SU-DHL-6 (cell line): Measurements from ENCODE around the gene COL18A1.

Experiments used
- H2AFZ ChIP-seq: fragments of 200-600 bp; sonication (generic); 2 replicates; pipeline ENCODE4 v1.6.1; 2014; ENCODE audit warnings: low read depth, mild to moderate bottlenecking, moderate library complexity, mixed read lengths, antibody characterized with exemption, low read length; ENCODE audit not compliant: severe bottlenecking
- H3F3A ChIP-seq: fragments of 200-600 bp; shearing (Covaris generic); 2 replicates; pipeline ENCODE4 v1.6.0; 2016; ENCODE audit warnings: antibody characterized with exemption, mild to moderate bottlenecking; ENCODE audit not compliant: insufficient read depth
- H3K27ac ChIP-seq: fragments of 200-600 bp; sonication (generic); 2 replicates; pipeline ENCODE4 v1.5.1; 2016; ENCODE audit warnings: low read depth, mild to moderate bottlenecking, low read length, moderate library complexity, mixed read lengths
- H3K27me3 ChIP-seq: fragments of 200-600 bp; sonication (generic), shearing (Covaris generic); 2 replicates; pipeline ENCODE4 v1.6.0; 2014; ENCODE audit warnings: mild to moderate bottlenecking, low read length
- H3K36me3 ChIP-seq: fragments of 200-600 bp; sonication (generic); 2 replicates; pipeline ENCODE4 v1.6.1; 2014; ENCODE audit warnings: mild to moderate bottlenecking, low read length, mixed read lengths
- H3K4me2 ChIP-seq: fragments of 300-600, 200-600 bp; shearing (Covaris generic), sonication (generic); 2 replicates; pipeline ENCODE4 v1.6.0; 2014; ENCODE audit warnings: low read length, low read depth, mild to moderate bottlenecking; ENCODE audit not compliant: poor library complexity, severe bottlenecking
- H3K4me3 ChIP-seq: fragments of 200-600 bp; sonication (generic); 2 replicates; pipeline ENCODE4 v1.5.1; 2014; ENCODE audit warnings: antibody characterized with exemption, low read length, mild to moderate bottlenecking, mixed read lengths; ENCODE audit not compliant: insufficient read depth, poor library complexity, severe bottlenecking
- H3K79me2 ChIP-seq: fragments of 200-600 bp; sonication (generic); 2 replicates; pipeline ENCODE4 v1.6.1; 2014; ENCODE audit warnings: mild to moderate bottlenecking, low read length, moderate library complexity; ENCODE audit not compliant: insufficient read depth
- H3K9ac ChIP-seq: fragments of 200-600 bp; sonication (generic); 2 replicates; pipeline ENCODE4 v1.7.0; 2014; ENCODE audit warnings: mild to moderate bottlenecking, low read length
- H3K9me2 ChIP-seq: fragments of 200-600 bp; sonication (generic); replicated peaks from 2 replicates; pipeline ENCODE4 v1.6.1; 2014; ENCODE audit warnings: low read length; ENCODE audit not compliant: insufficient read depth
- H3K9me3 ChIP-seq: fragments of 200-600 bp; sonication (generic); 2 replicates; pipeline ENCODE4 v1.6.1; 2014; ENCODE audit warnings: low read length, mixed read lengths; ENCODE audit not compliant: insufficient read depth
- H4K20me1 ChIP-seq: fragments of 200-600 bp; sonication (generic); 2 replicates; pipeline ENCODE4 v1.6.1; 2014; ENCODE audit warnings: low read depth, mild to moderate bottlenecking, antibody characterized with exemption, low read length, moderate library complexity, mixed read lengths
- CTCF ChIP-seq: fragments of 200-600 bp; sonication (generic); IDR thresholded peaks from one replicate; pipeline ENCODE4 v1.5.1; 2017; ENCODE audit warnings: antibody characterized with exemption, mild to moderate bottlenecking, low read length, moderate library complexity; ENCODE audit not compliant: insufficient read depth, poor library complexity, severe bottlenecking
- EZH2phosphoT487 ChIP-seq: fragments of 200-600 bp; sonication (generic), shearing (Covaris generic); conservative IDR thresholded peaks from 2 replicates; pipeline ENCODE4 v1.6.1; 2018; ENCODE audit warnings: mild to moderate bottlenecking, antibody characterized with exemption, low read length, moderate library complexity, mixed read lengths

The COL18A1 gene

DNA sequence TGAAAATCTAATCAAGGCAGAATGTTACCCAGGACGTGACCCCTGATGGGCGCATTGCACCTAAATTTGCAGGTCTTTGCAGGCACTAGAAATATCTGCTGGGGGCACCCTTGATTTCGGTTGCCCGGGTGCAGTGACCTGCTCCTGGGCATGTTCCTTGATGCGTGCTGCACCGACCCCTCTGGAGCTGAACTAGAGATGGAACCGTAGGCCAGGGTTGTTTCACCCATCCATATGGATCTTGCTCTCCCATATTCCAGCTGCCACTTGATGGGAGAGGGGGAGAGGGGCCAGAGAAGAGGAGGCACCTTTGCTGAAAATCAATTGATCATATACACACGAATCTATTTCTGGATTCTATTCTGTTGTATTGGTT lies 8.4 kb upstream of the COL18A1 start:
- Histone ChIP-seq H3K9me3 (no peaks in the 10 kb centered on the region), H2AFZ (no peak overlapping the region), H3K4me3 (no peak overlapping the region), H3K79me2 (no peaks in the 10 kb centered on the region), H3K27ac (no peak overlapping the region), H3F3A (no peaks in the 10 kb centered on the region), H3K9me2 (no peaks in the 10 kb centered on the region), H3K27me3 (no peaks in the 10 kb centered on the region), H3K36me3 (no peaks in the 10 kb centered on the region), H3K4me2 (no peak overlapping the region), H4K20me1 (no peaks in the 10 kb centered on the region), H3K9ac (no peak overlapping the region)
- TF ChIP-seq CTCF (no peak), EZH2phosphoT487 (no peak)

GRCh38 chr21:45397381-45397780 lies 7.6 kb upstream of the COL18A1 start:
- H3K4me3 ChIP-seq: no peak overlapping the region
- no peaks in the 10 kb centered on the region for H3K79me2 ChIP-seq
- no peaks in the 10 kb centered on the region for H3F3A ChIP-seq
- H3K27me3 ChIP-seq: no peaks in the 10 kb centered on the region
- H2AFZ ChIP-seq: no peak overlapping the region
- no peaks in the 10 kb centered on the region for H3K9me3 ChIP-seq
- no peak overlapping the region for H3K27ac ChIP-seq
- no peaks in the 10 kb centered on the region for H4K20me1 ChIP-seq
- no peaks in the 10 kb centered on the region for H3K9me2 ChIP-seq
- H3K36me3 ChIP-seq: no peaks in the 10 kb centered on the region
- no peak for TF ChIP-seq EZH2phosphoT487
- H3K9ac ChIP-seq: no peak overlapping the region
- no peak overlapping the region for H3K4me2 ChIP-seq

DNA sequence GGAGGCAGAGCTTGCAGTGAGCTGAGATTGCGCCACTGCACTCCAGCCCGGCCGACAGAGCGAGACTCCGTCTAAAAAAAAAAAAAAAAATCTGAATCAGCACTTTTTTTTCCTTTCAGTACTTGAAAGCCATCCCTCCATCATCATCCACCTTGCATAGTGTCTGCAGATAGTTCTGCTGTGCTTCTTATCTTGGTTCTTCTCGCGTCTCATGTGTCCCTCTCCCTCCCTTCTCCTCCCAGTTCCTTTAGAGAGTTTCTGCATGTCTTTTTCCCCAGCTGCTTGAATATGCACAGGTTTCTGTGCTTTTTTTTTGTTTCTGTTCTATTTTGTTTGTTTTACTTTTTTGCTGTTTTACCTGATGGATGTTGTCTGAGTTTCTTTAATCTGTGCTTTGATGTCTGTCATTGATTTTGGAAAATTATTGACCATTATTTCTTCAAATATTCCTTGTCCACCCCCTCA lies 3.9 kb upstream of the COL18A1 start:
- H3K9ac ChIP-seq: no peak overlapping the region
- no peaks in the 10 kb centered on the region for H3K36me3 ChIP-seq
- no peak overlapping the region for H3K27ac ChIP-seq
- H3K4me2 ChIP-seq: no peak overlapping the region
- H3K4me3 ChIP-seq: no peak overlapping the region
- no peaks in the 10 kb centered on the region for H3K9me3 ChIP-seq
- H3K79me2 ChIP-seq: no peaks in the 10 kb centered on the region
- no peak for TF ChIP-seq CTCF
- no peak for TF ChIP-seq EZH2phosphoT487
- no peak overlapping the region for H2AFZ ChIP-seq
- H3K9me2 ChIP-seq: no peaks in the 10 kb centered on the region
- H3F3A ChIP-seq: no peaks in the 10 kb centered on the region
- H4K20me1 ChIP-seq: no peaks in the 10 kb centered on the region
- H3K27me3 ChIP-seq: no peaks in the 10 kb centered on the region

DNA sequence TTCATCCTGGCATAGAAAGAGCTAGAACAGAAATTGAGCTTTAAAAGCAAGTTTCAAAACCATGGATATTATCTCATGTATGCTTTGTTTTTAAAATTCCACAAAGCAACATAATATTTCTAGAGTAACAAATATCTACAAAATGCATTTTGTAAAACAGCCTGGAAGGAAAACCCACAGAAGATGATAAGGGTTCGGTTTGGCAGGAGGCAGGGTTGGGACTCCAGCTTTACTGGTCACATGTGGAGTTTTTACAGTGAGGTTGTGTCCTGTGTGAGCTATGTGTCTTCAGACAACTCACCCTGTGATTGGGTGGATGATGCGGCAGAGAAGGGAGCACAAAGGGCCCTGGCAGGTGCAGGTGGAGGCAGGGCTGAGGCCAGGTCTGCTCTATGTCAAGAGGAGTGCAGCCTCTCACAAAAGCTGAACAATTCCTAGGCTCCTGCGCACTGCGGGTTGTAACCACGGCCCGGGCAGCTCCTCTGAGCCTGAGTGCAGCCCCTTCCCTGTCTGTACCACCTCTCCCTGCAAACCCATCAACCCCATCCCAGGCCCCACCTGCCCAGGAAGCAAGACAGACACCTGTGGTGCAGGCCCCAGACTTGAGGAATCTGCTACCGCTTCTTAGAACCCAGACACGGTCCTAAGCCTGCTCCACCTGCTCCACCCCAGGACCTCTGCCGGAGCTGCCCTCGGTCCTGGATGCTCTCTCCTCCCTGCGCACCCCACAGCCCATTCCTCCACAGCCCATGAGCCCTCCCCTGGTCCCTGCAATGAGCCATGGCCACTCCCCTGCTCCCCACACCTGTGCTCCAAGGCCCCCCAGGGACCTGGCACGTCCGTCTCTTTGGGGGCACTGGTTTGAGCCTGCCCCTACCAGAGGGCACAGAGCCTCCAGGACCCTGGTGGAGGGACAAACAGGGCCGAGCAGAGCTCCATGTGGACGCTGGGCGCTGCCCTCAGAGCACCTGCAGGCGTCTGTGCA lies 2.8 kb upstream of the COL18A1 start:
- Histone ChIP-seq H3K4me3 (no peak overlapping the region), H3K79me2 (no peaks in the 10 kb centered on the region), H3K9me2 (no peaks in the 10 kb centered on the region), H3K9me3 (no peaks in the 10 kb centered on the region), H3K36me3 (no peaks in the 10 kb centered on the region), H4K20me1 (no peaks in the 10 kb centered on the region), H3K4me2 (no peak overlapping the region), H3K9ac (no peak overlapping the region), H3K27me3 (no peaks in the 10 kb centered on the region), H3K27ac (no peak overlapping the region), H3F3A (no peaks in the 10 kb centered on the region), H2AFZ (no peak overlapping the region)
- TF ChIP-seq EZH2phosphoT487 (no peak), CTCF (no peak)
